Midbrain (tissue), 1 donor: Measurements from ENCODE around the gene FOXA1.
"Not testable (repeated sequence)": the region's sequence is repeated elsewhere in the genome, so short reads cannot be mapped to it uniquely, and the experiment has no call there.

ENCODE experiments used
- DNase-seq: peaks from one replicate; lab custom pipeline; 2025; lab: John Stamatoyannopoulos, UW

Gene FOXA1

GRCh38 chr14:37558740-37559139 lies 36.3 kb downstream of the FOXA1 start:
- DNase-seq, result no peak

GRCh38 chr14:37555596-37555995 lies 39.5 kb downstream of the FOXA1 start:
- DNase-seq, result not testable (repeated sequence)

GRCh38 chr14:37553935-37554550 lies 41.0 kb downstream of the FOXA1 start:
- no peak for DNase-seq

- no peak for DNase-seq
These were observed 43.9 kb downstream of the FOXA1 start for GRCh38 chr14:37551119-37551518.

- DNase-seq, result no peak
These were observed 44.5 kb downstream of the FOXA1 start for GRCh38 chr14:37550511-37550910.

GRCh38 chr14:37546621-37547447 lies 48.2 kb downstream of the FOXA1 start:
- DNase-seq, result no peak

- DNase-seq, result no peak
These were observed 49.9 kb downstream of the FOXA1 start for GRCh38 chr14:37545174-37545573.

- DNase-seq, result no peak
These were observed 50.6 kb downstream of the FOXA1 start for GRCh38 chr14:37544407-37544806.

- DNase-seq, result no peak
These were observed 55.1 kb downstream of the FOXA1 start for GRCh38 chr14:37539992-37540391.
